H9 (cell line): Measurements from ENCODE around the gene NFRKB. TPM values are rescaled to one million over a fixed set of nuclear protein-coding genes. Genes with fewer than 3 reads are reported as not detected.

ENCODE experiments used
- DNase-seq: peaks from one replicate; pipeline ENCODE4 v3.0.0-alpha.2; 2017
- H2AFZ ChIP-seq: one replicate; pipeline ENCODE4 v1.6.1; 2013; ENCODE audit warnings: mild to moderate bottlenecking, low read length, control low read depth, moderate library complexity
- H2AK5ac ChIP-seq: 2 replicates; pipeline ENCODE4 v1.6.1; 2013; ENCODE audit warnings: low read length, control low read depth, mixed read lengths; ENCODE audit not compliant: insufficient read length
- H2BK120ac ChIP-seq: one replicate; pipeline ENCODE4 v1.6.1; 2013; ENCODE audit warnings: low read depth, mild to moderate bottlenecking, low read length, control low read depth, inconsistent platforms; ENCODE audit not compliant: poor library complexity, severe bottlenecking
- H2BK12ac ChIP-seq: 2 replicates; pipeline ENCODE4 v1.6.1; 2013; ENCODE audit warnings: low read length, control low read depth, mixed read lengths, low read depth; ENCODE audit not compliant: insufficient read length
- H2BK15ac ChIP-seq: 2 replicates; pipeline ENCODE4 v1.6.1; 2013; ENCODE audit warnings: low read depth, low read length, control low read depth
- H2BK20ac ChIP-seq: one replicate; pipeline ENCODE4 v1.6.1; 2013; ENCODE audit warnings: low read depth, mild to moderate bottlenecking, low read length, control low read depth, inconsistent platforms; ENCODE audit not compliant: poor library complexity, severe bottlenecking
- H2BK5ac ChIP-seq: 2 replicates; pipeline ENCODE4 v1.6.1; 2013; ENCODE audit warnings: low read length, control low read depth, mixed read lengths; ENCODE audit not compliant: insufficient read length
- H3K14ac ChIP-seq: 2 replicates; pipeline ENCODE4 v1.6.1; 2013; ENCODE audit warnings: low read length, control low read depth; ENCODE audit not compliant: insufficient read depth
- H3K18ac ChIP-seq: 2 replicates; pipeline ENCODE4 v1.6.1; 2013; ENCODE audit warnings: low read depth, mild to moderate bottlenecking, mixed read lengths, low read length, control low read depth; ENCODE audit not compliant: insufficient read length
- H3K23ac ChIP-seq: 2 replicates; pipeline ENCODE4 v1.6.1; 2013; ENCODE audit warnings: low read length, control low read depth, mixed read lengths, low read depth; ENCODE audit not compliant: insufficient read length
- H3K23me2 ChIP-seq: 2 replicates; pipeline ENCODE4 v1.6.1; 2013; ENCODE audit warnings: low read depth, mild to moderate bottlenecking, mixed read lengths, low read length, control low read depth; ENCODE audit not compliant: insufficient read length, poor library complexity, severe bottlenecking
- H3K27ac ChIP-seq: 2 replicates; pipeline ENCODE4 v1.5.1; 2013; ENCODE audit warnings: low read length, control low read depth, mixed read lengths, low read depth; ENCODE audit not compliant: insufficient read length
- H3K27me3 ChIP-seq: 2 replicates; pipeline ENCODE4 v1.6.1; 2013; ENCODE audit warnings: low read length, control low read depth, inconsistent platforms; ENCODE audit not compliant: insufficient read depth
- H3K4ac ChIP-seq: 2 replicates; pipeline ENCODE4 v1.6.1; 2013; ENCODE audit warnings: low read depth, mild to moderate bottlenecking, control low read depth, inconsistent platforms, low read length, moderate library complexity
- H3K4me1 ChIP-seq: 2 replicates; pipeline ENCODE4 v1.6.1; 2013; ENCODE audit warnings: low read length, control low read depth, inconsistent platforms; ENCODE audit not compliant: insufficient read depth
- H3K4me2 ChIP-seq: 2 replicates; pipeline ENCODE4 v1.6.1; 2013; ENCODE audit warnings: low read length, control low read depth, mixed read lengths; ENCODE audit not compliant: insufficient read length, insufficient read depth
- H3K56ac ChIP-seq: 2 replicates; pipeline ENCODE4 v1.6.1; 2013; ENCODE audit warnings: low read depth, mild to moderate bottlenecking, mixed read lengths, low read length, control low read depth; ENCODE audit not compliant: insufficient read length
- H3K79me1 ChIP-seq: 2 replicates; pipeline ENCODE4 v1.6.1; 2013; ENCODE audit warnings: low read depth, mild to moderate bottlenecking, moderate library complexity, low read length, control low read depth, inconsistent platforms; ENCODE audit not compliant: insufficient read depth, poor library complexity, severe bottlenecking
- H3K79me2 ChIP-seq: 2 replicates; pipeline ENCODE4 v1.6.1; 2013; ENCODE audit warnings: low read length, control low read depth, inconsistent platforms; ENCODE audit not compliant: insufficient read depth
- H3K9ac ChIP-seq: 2 replicates; pipeline ENCODE4 v1.6.1; 2013; ENCODE audit warnings: low read length, control low read depth, mixed read lengths; ENCODE audit not compliant: insufficient read length; ENCODE audit errors: extremely low read depth
- H3K9me3 ChIP-seq: one replicate; pipeline ENCODE4 v1.6.1; 2013; ENCODE audit warnings: low read depth, low read length, inconsistent platforms; ENCODE audit not compliant: control insufficient read depth
- H3T11ph ChIP-seq: one replicate; pipeline ENCODE4 v1.6.1; 2013; ENCODE audit warnings: mild to moderate bottlenecking, low read length, control low read depth, inconsistent platforms
- H4K20me1 ChIP-seq: one replicate; pipeline ENCODE4 v1.6.1; 2013; ENCODE audit not compliant: control insufficient read depth, insufficient read length, insufficient read depth
- H4K5ac ChIP-seq: 2 replicates; pipeline ENCODE4 v1.6.1; 2013; ENCODE audit warnings: low read depth, mild to moderate bottlenecking, mixed read lengths, low read length, control low read depth; ENCODE audit not compliant: insufficient read length
- H4K8ac ChIP-seq: replicated peaks from 2 replicates; pipeline ENCODE4 v1.6.1; 2013; ENCODE audit warnings: low read length, control low read depth, mixed read lengths, low read depth; ENCODE audit not compliant: insufficient read length
- H4K91ac ChIP-seq: 2 replicates; pipeline ENCODE4 v1.6.1; 2013; ENCODE audit warnings: low read depth, mild to moderate bottlenecking, moderate library complexity, mixed read lengths, low read length, control low read depth; ENCODE audit not compliant: insufficient read length
- H3K27ac Mint-ChIP-seq, 3 experiments: 2 replicates in 2 of 3; 3 replicates in 1 of 3; pipeline ENCODE4 v1.8.0; 2020 to 2021; ENCODE audit warnings: mixed read lengths in 3 of 3, mild to moderate bottlenecking in 1 of 3, moderate library complexity in 1 of 3
- H3K27me3 Mint-ChIP-seq: 2 replicates; pipeline ENCODE4 v1.8.0; 2021; ENCODE audit warnings: low read depth, mild to moderate bottlenecking, moderate library complexity, mixed read lengths
- H3K36me3 Mint-ChIP-seq, 3 experiments: 2 replicates in 2 of 3; 3 replicates in 1 of 3; pipeline ENCODE4 v1.8.0; 2020 to 2021; ENCODE audit warnings: low read depth in 3 of 3, mixed read lengths in 3 of 3; ENCODE audit not compliant: insufficient read depth in 1 of 3
- H3K4me1 Mint-ChIP-seq, 2 experiments: 2 replicates each; pipeline ENCODE4 v1.8.0; 2020; ENCODE audit warnings: mixed read lengths in 2 of 2
- H3K4me3 Mint-ChIP-seq, 2 experiments: 2 replicates in 1 of 2; 3 replicates in 1 of 2; pipeline ENCODE4 v1.8.0; 2020 to 2021; ENCODE audit warnings: mild to moderate bottlenecking in 2 of 2, mixed read lengths in 2 of 2, moderate library complexity in 1 of 2
- H3K9me3 Mint-ChIP-seq, 2 experiments: 2 replicates in 1 of 2; 3 replicates in 1 of 2; pipeline ENCODE4 v1.8.0; 2020; ENCODE audit warnings: mild to moderate bottlenecking in 2 of 2, mixed read lengths in 2 of 2, moderate library complexity in 1 of 2
- WGBS: extraction: QIAGEN DNeasy Blood & Tissue Kit; methylation state at CpG from one replicate; pipeline ENCODE4 v1.1.7; 2013; ENCODE audit warnings: missing lambda C conversion rate, low lambda C conversion rate, mixed read lengths; ENCODE audit not compliant: insufficient read length; ENCODE audit errors: extremely low coverage; 5-methylcytosine and 5-hydroxymethylcytosine counted together
- total RNA-seq: library from RNA; stranded (reverse); gene quantifications from 2 replicates; pipeline ENCODE4 v1.2.1, GENCODE V29; 2021
- TF ChIP-seq, protein P1 (sequence below): fragments of 200-600 bp; sonication (generic); conservative IDR thresholded peaks from 3 replicates; pipeline ENCODE4 v1.8.0; 2021; ENCODE audit warnings: antibody characterized with exemption, mild to moderate bottlenecking

Gene NFRKB
- total RNA-seq, 1 experiment from 2014 or later, result 41.0 TPM

DNA sequence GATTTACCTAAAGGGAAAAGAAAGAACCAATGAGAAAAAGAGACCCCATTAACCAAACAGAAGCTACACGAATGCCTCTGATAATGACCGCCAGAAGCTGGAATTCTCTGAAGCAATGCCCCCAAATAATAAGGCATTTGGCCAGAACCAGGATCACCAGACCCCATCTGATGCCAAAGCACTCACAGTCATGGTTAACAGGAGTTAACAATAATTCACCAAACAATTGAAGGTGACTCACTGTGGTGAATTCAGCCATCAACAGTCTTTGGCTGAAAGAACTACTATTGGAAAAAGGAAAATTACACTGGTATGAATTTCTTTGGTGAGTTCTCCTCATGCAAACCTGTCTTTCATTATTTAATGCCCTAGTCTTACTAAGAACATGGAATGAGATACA lies 21.9 kb upstream of the NFRKB start:
- Histone ChIP-seq H3K9ac (no peak overlapping the region), H2BK12ac (no peak overlapping the region), H3K4ac (no peak overlapping the region), H4K20me1 (no peaks in the 10 kb centered on the region), H3K18ac (no peak overlapping the region), H3K79me2 (no peaks in the 10 kb centered on the region), H3K4me2 (no peak overlapping the region), H4K8ac (no peak overlapping the region), H4K91ac (no peak overlapping the region), H3K27ac (no peak overlapping the region), H2BK20ac (no peak overlapping the region), H3K4me1 (no peaks in the 10 kb centered on the region), H2BK120ac (no peak overlapping the region), H3K9me3 (no peaks in the 10 kb centered on the region), H4K5ac (no peak overlapping the region), H3K14ac (no peak overlapping the region), H2BK15ac (no peak overlapping the region), H3K23ac (no peak overlapping the region), H3K27me3 (no peaks in the 10 kb centered on the region), H2BK5ac (no peak overlapping the region), H3K23me2 (no peaks in the 10 kb centered on the region), H3T11ph (no peak overlapping the region), H2AK5ac (no peak overlapping the region), H2AFZ (no peak overlapping the region), H3K56ac (no peak overlapping the region), H3K79me1 (no peaks in the 10 kb centered on the region)
- TF ChIP-seq, protein P1, sequence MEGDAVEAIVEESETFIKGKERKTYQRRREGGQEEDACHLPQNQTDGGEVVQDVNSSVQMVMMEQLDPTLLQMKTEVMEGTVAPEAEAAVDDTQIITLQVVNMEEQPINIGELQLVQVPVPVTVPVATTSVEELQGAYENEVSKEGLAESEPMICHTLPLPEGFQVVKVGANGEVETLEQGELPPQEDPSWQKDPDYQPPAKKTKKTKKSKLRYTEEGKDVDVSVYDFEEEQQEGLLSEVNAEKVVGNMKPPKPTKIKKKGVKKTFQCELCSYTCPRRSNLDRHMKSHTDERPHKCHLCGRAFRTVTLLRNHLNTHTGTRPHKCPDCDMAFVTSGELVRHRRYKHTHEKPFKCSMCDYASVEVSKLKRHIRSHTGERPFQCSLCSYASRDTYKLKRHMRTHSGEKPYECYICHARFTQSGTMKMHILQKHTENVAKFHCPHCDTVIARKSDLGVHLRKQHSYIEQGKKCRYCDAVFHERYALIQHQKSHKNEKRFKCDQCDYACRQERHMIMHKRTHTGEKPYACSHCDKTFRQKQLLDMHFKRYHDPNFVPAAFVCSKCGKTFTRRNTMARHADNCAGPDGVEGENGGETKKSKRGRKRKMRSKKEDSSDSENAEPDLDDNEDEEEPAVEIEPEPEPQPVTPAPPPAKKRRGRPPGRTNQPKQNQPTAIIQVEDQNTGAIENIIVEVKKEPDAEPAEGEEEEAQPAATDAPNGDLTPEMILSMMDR, result no peak
- Mint-ChIP-seq H3K4me3 (no peak overlapping the region), H3K27ac (no peak overlapping the region), H3K36me3 (peaks cover 19 to 52% (median 41%) of the 10 kb centered on the region in 3 experiments; a peak in 6 of 7 replicates), H3K9me3 (no peaks in the 10 kb centered on the region), H3K4me1 (no peaks in the 10 kb centered on the region), H3K27me3 (no peaks in the 10 kb centered on the region)
- no peak for DNase-seq
- WGBS, result no CpG with 5 or more reads among the region's 2 CpGs
